ENCODE measurements around the gene CELSR1.

DNA sequence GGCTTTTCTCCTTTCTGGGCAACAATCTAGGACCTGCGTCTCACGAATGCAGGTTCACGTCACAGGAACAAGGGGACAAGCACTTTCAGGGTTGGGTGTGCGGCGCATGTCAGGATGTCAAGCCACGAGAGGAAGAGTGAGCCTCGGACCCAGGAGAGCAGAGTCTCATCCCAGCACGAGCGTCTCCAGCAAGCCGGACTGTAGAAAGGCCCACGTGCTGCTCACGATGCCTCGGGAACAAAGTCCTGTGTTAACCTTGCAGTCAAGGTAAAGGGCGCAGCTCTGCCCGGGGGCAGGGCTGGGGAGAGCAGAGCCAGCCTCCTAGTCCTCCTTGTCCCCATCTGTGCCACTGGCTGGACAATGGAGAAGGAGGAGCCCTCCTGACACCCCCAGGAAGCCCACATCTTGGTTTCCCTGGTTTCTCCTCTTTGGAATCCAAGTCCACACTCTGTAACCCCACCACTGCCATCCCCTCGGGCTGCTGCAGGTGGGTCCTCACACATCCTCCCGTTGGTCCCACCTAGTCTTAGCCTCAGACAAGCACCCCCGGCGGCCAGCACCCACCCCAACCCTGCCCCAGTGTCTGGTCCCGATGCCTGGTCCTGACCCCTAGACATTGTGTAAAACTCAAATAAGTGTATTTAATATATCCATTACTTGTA lies 63.4 kb downstream of the CELSR1 start:
- TF ChIP-seq, protein P1, sequence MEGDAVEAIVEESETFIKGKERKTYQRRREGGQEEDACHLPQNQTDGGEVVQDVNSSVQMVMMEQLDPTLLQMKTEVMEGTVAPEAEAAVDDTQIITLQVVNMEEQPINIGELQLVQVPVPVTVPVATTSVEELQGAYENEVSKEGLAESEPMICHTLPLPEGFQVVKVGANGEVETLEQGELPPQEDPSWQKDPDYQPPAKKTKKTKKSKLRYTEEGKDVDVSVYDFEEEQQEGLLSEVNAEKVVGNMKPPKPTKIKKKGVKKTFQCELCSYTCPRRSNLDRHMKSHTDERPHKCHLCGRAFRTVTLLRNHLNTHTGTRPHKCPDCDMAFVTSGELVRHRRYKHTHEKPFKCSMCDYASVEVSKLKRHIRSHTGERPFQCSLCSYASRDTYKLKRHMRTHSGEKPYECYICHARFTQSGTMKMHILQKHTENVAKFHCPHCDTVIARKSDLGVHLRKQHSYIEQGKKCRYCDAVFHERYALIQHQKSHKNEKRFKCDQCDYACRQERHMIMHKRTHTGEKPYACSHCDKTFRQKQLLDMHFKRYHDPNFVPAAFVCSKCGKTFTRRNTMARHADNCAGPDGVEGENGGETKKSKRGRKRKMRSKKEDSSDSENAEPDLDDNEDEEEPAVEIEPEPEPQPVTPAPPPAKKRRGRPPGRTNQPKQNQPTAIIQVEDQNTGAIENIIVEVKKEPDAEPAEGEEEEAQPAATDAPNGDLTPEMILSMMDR (IDR thresholded peaks at IDR 0.05): no peak
- no peak for TF ChIP-seq POLR2A (IDR thresholded peaks at IDR 0.05)

Data from vagina (tissue), 2 donors.